Measurements from ENCODE around the gene PDE6H.

- TF ChIP-seq CTCF (IDR thresholded peaks at IDR 0.05) (no peak), POLR2A (IDR thresholded peaks at IDR 0.05) (no peak)
Observed at GRCh38 chr12:14999021-14999694, 26.3 kb downstream of the PDE6H start.

All from adrenal gland (tissue), 5 donors.